ENCODE measurements around the gene LRIT2.

DNA sequence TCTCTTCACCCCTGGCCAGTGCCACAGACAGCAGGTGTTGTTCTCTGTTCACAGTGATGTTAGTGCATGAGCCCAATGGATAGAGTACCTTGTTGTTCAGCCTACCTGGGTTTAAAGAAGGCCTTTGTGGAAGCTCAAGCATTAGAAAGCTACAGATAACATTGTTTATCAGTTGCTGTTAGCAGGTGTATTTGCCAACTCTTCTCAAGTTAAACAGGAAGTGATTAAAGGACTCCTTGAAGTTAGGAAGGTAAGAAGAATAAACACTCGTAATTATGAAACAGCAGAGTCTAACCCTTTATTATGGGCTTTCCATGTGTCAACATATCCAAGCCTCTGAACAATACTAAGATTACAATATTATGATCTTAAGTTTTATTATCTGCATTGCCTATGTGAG, 45.4 kb upstream of the LRIT2 start:
- TF ChIP-seq POLR2AphosphoS5 (IDR thresholded peaks at IDR 0.05): no peak
- TF ChIP-seq, protein P1, sequence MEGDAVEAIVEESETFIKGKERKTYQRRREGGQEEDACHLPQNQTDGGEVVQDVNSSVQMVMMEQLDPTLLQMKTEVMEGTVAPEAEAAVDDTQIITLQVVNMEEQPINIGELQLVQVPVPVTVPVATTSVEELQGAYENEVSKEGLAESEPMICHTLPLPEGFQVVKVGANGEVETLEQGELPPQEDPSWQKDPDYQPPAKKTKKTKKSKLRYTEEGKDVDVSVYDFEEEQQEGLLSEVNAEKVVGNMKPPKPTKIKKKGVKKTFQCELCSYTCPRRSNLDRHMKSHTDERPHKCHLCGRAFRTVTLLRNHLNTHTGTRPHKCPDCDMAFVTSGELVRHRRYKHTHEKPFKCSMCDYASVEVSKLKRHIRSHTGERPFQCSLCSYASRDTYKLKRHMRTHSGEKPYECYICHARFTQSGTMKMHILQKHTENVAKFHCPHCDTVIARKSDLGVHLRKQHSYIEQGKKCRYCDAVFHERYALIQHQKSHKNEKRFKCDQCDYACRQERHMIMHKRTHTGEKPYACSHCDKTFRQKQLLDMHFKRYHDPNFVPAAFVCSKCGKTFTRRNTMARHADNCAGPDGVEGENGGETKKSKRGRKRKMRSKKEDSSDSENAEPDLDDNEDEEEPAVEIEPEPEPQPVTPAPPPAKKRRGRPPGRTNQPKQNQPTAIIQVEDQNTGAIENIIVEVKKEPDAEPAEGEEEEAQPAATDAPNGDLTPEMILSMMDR (IDR thresholded peaks at IDR 0.05): no peak
- no peak for TF ChIP-seq POLR2A (IDR thresholded peaks at IDR 0.05)

Measured in prostate gland (tissue), 2 donors.